Measurements from ENCODE around the gene C4BPA.

C4BPA gene

GRCh38 chr1:207088701-207089626, 15.1 kb upstream of the C4BPA start, which contains the start of gene C4BPB:
Gene C4BPB (plus strand): TSS chr1:207088860. CDS start chr1:207089532, 672 bp downstream.
- no peaks in the 10 kb centered on the region for H3K27me3 ChIP-seq (ENCODE audit: control insufficient read depth, insufficient read depth, low read length, poor library complexity, severe bottlenecking)
- no peaks in the 10 kb centered on the region for H3K4me1 ChIP-seq (ENCODE audit: control insufficient read depth, insufficient read depth, low read length)
- H3K9me3 ChIP-seq (ENCODE audit: control insufficient read depth, low read length), result no peaks in the 10 kb centered on the region
- no peak within 1 kb of the TSS for H3K27ac ChIP-seq (ENCODE audit: insufficient read depth, low read depth, low read length, poor library complexity, severe bottlenecking)
- no peak within 1 kb of the TSS for H3K4me3 ChIP-seq (ENCODE audit: insufficient read depth, low read depth, low read length)
- H3K36me3 ChIP-seq (ENCODE audit: control insufficient read depth, insufficient read depth, low read length), result no peaks in the 10 kb centered on the region
- 91 to 92% methylated on average over 8 to 9 of the region's 9 CpGs for WGBS, 2 experiments

- H3K27me3 ChIP-seq (ENCODE audit: control insufficient read depth, insufficient read depth, low read length, poor library complexity, severe bottlenecking), result no peaks in the 10 kb centered on the region
- no peaks in the 10 kb centered on the region for H3K36me3 ChIP-seq (ENCODE audit: control insufficient read depth, insufficient read depth, low read length)
- WGBS, 2 experiments, result 90 to 96% methylated on average over 16 to 17 of the region's 17 CpGs
- no peaks in the 10 kb centered on the region for H3K4me1 ChIP-seq (ENCODE audit: control insufficient read depth, insufficient read depth, low read length)
- no peaks in the 10 kb centered on the region for H3K9me3 ChIP-seq (ENCODE audit: control insufficient read depth, low read length)
- H3K4me3 ChIP-seq (ENCODE audit: insufficient read depth, low read depth, low read length), result no peak overlapping the region
- no peak overlapping the region for H3K27ac ChIP-seq (ENCODE audit: insufficient read depth, low read depth, low read length, poor library complexity, severe bottlenecking)
Observed at GRCh38 chr1:207089627-207090355, 14.2 kb upstream of the C4BPA start.

GRCh38 chr1:207091200-207091908, 12.7 kb upstream of the C4BPA start:
- Histone ChIP-seq H3K9me3 (ENCODE audit: control insufficient read depth, low read length) (no peaks in the 10 kb centered on the region), H3K27ac (ENCODE audit: insufficient read depth, low read depth, low read length, poor library complexity, severe bottlenecking) (no peak overlapping the region), H3K4me1 (ENCODE audit: control insufficient read depth, insufficient read depth, low read length) (no peaks in the 10 kb centered on the region), H3K27me3 (ENCODE audit: control insufficient read depth, insufficient read depth, low read length, poor library complexity, severe bottlenecking) (no peaks in the 10 kb centered on the region), H3K4me3 (ENCODE audit: insufficient read depth, low read depth, low read length) (no peak overlapping the region), H3K36me3 (ENCODE audit: control insufficient read depth, insufficient read depth, low read length) (no peaks in the 10 kb centered on the region)
- 90 to 95% methylated on average over 4 of the region's 4 CpGs for WGBS, 2 experiments

- no peak overlapping the region for H3K27ac ChIP-seq (ENCODE audit: insufficient read depth, low read depth, low read length, poor library complexity, severe bottlenecking)
Observed at GRCh38 chr1:207093944-207094343, 10.1 kb upstream of the C4BPA start.

GRCh38 chr1:207097871-207098324, 6.1 kb upstream of the C4BPA start:
- Histone ChIP-seq H3K36me3 (ENCODE audit: control insufficient read depth, insufficient read depth, low read length) (no peaks in the 10 kb centered on the region), H3K27me3 (ENCODE audit: control insufficient read depth, insufficient read depth, low read length, poor library complexity, severe bottlenecking) (no peaks in the 10 kb centered on the region), H3K9me3 (ENCODE audit: control insufficient read depth, low read length) (no peaks in the 10 kb centered on the region), H3K27ac (ENCODE audit: insufficient read depth, low read depth, low read length, poor library complexity, severe bottlenecking) (no peak overlapping the region), H3K4me3 (ENCODE audit: insufficient read depth, low read depth, low read length) (no peak overlapping the region), H3K4me1 (ENCODE audit: control insufficient read depth, insufficient read depth, low read length) (no peaks in the 10 kb centered on the region)
- WGBS, 2 experiments, result 88 to 91% methylated on average over 3 of the region's 3 CpGs

More at GRCh38 chr1:207093944-207094343, 10.1 kb upstream of the C4BPA start:
- Histone ChIP-seq H3K27me3 (ENCODE audit: control insufficient read depth, insufficient read depth, low read length, poor library complexity, severe bottlenecking) (no peaks in the 10 kb centered on the region), H3K36me3 (ENCODE audit: control insufficient read depth, insufficient read depth, low read length) (no peaks in the 10 kb centered on the region), H3K4me1 (ENCODE audit: control insufficient read depth, insufficient read depth, low read length) (no peaks in the 10 kb centered on the region), H3K4me3 (ENCODE audit: insufficient read depth, low read depth, low read length) (no peak overlapping the region), H3K9me3 (ENCODE audit: control insufficient read depth, low read length) (no peaks in the 10 kb centered on the region)
- WGBS, 2 experiments, result 62 to 67% methylated on average over 2 of the region's 2 CpGs

GRCh38 chr1:207101720-207102119, 2.3 kb upstream of the C4BPA start:
- 92 to 100% methylated on average over 1 of the region's 1 CpG for WGBS, 2 experiments
- Histone ChIP-seq H3K4me1 (ENCODE audit: control insufficient read depth, insufficient read depth, low read length) (no peaks in the 10 kb centered on the region), H3K27me3 (ENCODE audit: control insufficient read depth, insufficient read depth, low read length, poor library complexity, severe bottlenecking) (no peaks in the 10 kb centered on the region), H3K27ac (ENCODE audit: insufficient read depth, low read depth, low read length, poor library complexity, severe bottlenecking) (no peak overlapping the region), H3K4me3 (ENCODE audit: insufficient read depth, low read depth, low read length) (no peak overlapping the region), H3K9me3 (ENCODE audit: control insufficient read depth, low read length) (no peaks in the 10 kb centered on the region), H3K36me3 (ENCODE audit: control insufficient read depth, insufficient read depth, low read length) (no peaks in the 10 kb centered on the region)

GRCh38 chr1:207102146-207102545, 1.9 kb upstream of the C4BPA start:
- H3K4me1 ChIP-seq (ENCODE audit: control insufficient read depth, insufficient read depth, low read length), result no peaks in the 10 kb centered on the region
- H3K4me3 ChIP-seq (ENCODE audit: insufficient read depth, low read depth, low read length), result no peak overlapping the region
- H3K36me3 ChIP-seq (ENCODE audit: control insufficient read depth, insufficient read depth, low read length), result no peaks in the 10 kb centered on the region
- 89 to 91% methylated on average over 5 of the region's 5 CpGs for WGBS, 2 experiments
- no peaks in the 10 kb centered on the region for H3K27me3 ChIP-seq (ENCODE audit: control insufficient read depth, insufficient read depth, low read length, poor library complexity, severe bottlenecking)
- H3K9me3 ChIP-seq (ENCODE audit: control insufficient read depth, low read length), result no peaks in the 10 kb centered on the region
- no peak overlapping the region for H3K27ac ChIP-seq (ENCODE audit: insufficient read depth, low read depth, low read length, poor library complexity, severe bottlenecking)

- no peak overlapping the region for H3K4me3 ChIP-seq (ENCODE audit: insufficient read depth, low read depth, low read length)
- H3K36me3 ChIP-seq (ENCODE audit: control insufficient read depth, insufficient read depth, low read length), result no peaks in the 10 kb centered on the region
- H3K27ac ChIP-seq (ENCODE audit: insufficient read depth, low read depth, low read length, poor library complexity, severe bottlenecking), result no peak overlapping the region
- H3K9me3 ChIP-seq (ENCODE audit: control insufficient read depth, low read length), result no peaks in the 10 kb centered on the region
- no peaks in the 10 kb centered on the region for H3K27me3 ChIP-seq (ENCODE audit: control insufficient read depth, insufficient read depth, low read length, poor library complexity, severe bottlenecking)
- 88 to 89% methylated on average over 1 of the region's 1 CpG for WGBS, 2 experiments
- H3K4me1 ChIP-seq (ENCODE audit: control insufficient read depth, insufficient read depth, low read length), result no peaks in the 10 kb centered on the region
Observed at GRCh38 chr1:207102659-207103058, 1.4 kb upstream of the C4BPA start.

- H3K27me3 ChIP-seq (ENCODE audit: control insufficient read depth, insufficient read depth, low read length, poor library complexity, severe bottlenecking), result no peaks in the 10 kb centered on the region
- WGBS, 2 experiments, result 82 to 97% methylated on average over 3 of the region's 3 CpGs
- no peaks in the 10 kb centered on the region for H3K9me3 ChIP-seq (ENCODE audit: control insufficient read depth, low read length)
- H3K36me3 ChIP-seq (ENCODE audit: control insufficient read depth, insufficient read depth, low read length), result no peaks in the 10 kb centered on the region
- H3K27ac ChIP-seq (ENCODE audit: insufficient read depth, low read depth, low read length, poor library complexity, severe bottlenecking), result no peak overlapping the region
- H3K4me1 ChIP-seq (ENCODE audit: control insufficient read depth, insufficient read depth, low read length), result no peaks in the 10 kb centered on the region
- no peak overlapping the region for H3K4me3 ChIP-seq (ENCODE audit: insufficient read depth, low read depth, low read length)
Observed at GRCh38 chr1:207109004-207109403, 5.0 kb downstream of the C4BPA start.

Measured in ectodermal cell (in vitro differentiated cells).